ENCODE results near the gene SLC4A2.

Gene SLC4A2

DNA sequence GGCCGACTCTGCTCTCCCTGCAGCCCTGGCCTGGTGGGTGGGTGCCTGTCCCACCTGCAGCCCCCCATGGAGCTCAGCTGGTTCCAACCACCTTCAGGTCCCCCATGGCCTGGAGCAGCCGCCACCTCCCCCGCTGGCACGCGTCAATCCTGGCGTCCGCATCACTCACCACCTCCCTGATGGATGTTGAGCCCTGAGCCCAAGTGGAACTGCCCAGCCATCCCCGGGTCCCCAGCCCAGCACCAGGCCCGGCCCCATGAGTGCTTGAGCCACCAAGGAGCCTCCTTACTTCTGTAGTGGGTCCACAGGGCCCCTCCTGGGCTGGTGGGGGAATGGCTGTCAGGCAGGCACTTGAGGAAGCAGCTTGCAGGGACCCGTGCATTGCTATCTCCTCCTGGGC lies 41.5 kb downstream of the SLC4A2 start:
- TF ChIP-seq, protein P1, sequence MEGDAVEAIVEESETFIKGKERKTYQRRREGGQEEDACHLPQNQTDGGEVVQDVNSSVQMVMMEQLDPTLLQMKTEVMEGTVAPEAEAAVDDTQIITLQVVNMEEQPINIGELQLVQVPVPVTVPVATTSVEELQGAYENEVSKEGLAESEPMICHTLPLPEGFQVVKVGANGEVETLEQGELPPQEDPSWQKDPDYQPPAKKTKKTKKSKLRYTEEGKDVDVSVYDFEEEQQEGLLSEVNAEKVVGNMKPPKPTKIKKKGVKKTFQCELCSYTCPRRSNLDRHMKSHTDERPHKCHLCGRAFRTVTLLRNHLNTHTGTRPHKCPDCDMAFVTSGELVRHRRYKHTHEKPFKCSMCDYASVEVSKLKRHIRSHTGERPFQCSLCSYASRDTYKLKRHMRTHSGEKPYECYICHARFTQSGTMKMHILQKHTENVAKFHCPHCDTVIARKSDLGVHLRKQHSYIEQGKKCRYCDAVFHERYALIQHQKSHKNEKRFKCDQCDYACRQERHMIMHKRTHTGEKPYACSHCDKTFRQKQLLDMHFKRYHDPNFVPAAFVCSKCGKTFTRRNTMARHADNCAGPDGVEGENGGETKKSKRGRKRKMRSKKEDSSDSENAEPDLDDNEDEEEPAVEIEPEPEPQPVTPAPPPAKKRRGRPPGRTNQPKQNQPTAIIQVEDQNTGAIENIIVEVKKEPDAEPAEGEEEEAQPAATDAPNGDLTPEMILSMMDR (IDR thresholded peaks at IDR 0.05; ENCODE audit: low read length, missing control alignments) = no peak
- DNase-seq (ENCODE audit: low read depth) = no peak
- H3K4me3 ChIP-seq (replicated peaks; ENCODE audit: low read depth, low read length) = no peak overlapping the region

DNA sequence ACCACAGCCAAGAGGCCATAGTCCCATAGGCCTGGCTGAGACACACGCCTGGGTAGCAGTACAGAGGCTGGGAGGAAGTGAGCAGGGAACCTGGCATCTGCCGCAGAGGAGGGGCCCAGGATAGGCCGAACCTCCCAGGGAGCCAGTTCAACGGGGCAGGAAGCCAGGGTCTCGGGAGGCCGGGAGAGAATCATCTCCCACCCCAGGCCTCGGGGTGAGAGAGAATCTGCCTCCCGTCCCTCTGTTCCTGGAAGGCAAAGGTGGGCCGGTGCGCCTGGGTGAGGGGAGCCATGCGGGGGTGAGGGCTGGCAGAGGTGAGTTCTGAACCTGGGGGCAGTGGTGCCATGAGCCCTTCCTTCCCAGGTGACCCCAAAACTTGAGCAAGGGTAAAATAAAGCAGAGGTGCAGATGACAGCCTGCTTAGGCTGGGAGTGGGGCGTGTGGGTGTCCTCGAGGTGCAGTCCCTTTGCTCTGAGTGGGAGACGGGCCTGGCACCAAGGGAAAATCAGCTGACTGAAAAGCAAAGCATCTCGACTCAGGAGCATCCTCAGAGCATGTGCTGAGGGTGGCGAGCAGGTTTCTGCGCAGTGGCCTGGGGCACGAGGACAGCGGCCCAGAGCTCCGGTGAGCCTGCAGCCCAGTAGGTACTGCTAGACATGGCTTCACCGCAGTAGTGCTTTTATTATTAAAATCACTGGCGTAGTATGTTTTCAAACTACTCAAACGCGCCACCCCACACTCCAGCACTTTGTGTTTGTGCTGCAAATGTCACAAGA lies 42.4 kb downstream of the SLC4A2 start:
- H3K4me3 ChIP-seq (replicated peaks; ENCODE audit: low read depth, low read length) = no peak overlapping the region
- TF ChIP-seq, protein P1 (IDR thresholded peaks at IDR 0.05; ENCODE audit: low read length, missing control alignments) = no peak
- DNase-seq (ENCODE audit: low read depth) = no peak

DNA sequence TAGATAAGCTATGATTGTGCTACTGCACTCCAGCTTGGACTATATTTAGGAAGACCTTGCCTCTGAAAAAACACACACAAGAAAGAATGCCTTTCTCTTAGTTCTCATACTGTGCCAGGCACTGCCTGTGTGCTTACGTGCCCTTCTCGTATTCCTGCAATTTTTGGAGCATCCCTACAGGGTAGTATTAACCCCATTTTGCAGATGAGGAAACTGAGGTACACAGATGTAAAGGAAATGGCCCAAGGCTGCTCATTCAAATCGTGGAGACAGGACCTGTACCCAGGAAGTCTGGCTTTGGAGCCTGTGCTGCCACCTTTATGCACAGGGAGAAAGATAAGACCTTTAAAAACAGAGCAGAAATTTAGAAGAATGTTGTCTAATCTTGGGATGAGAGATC lies 43.6 kb downstream of the SLC4A2 start:
- DNase-seq (ENCODE audit: low read depth) = no peak
- no peak overlapping the region for H3K4me3 ChIP-seq (replicated peaks; ENCODE audit: low read depth, low read length)
- TF ChIP-seq, protein P1 (IDR thresholded peaks at IDR 0.05; ENCODE audit: low read length, missing control alignments) = no peak

DNA sequence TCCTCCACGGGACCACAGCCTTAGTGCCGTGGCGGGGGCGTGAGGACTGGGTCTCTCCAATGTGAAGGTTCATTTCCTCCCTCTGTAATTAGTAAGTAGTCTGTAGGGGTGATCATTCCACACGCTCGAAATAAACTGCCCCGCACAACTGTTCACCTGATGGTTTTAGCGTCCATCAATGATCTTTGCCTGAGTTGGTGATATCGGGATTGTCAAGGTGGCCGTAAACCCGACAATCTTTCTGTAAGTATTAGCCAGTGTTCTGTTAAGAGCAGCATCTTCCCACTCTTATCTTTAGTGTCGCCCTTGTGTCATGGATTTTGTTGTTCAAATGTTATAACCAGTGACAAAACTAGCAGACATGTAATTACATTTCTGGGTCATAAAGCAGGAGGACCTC lies 44.6 kb downstream of the SLC4A2 start:
- TF ChIP-seq, protein P1 (IDR thresholded peaks at IDR 0.05; ENCODE audit: low read length, missing control alignments) = no peak
- no peak for DNase-seq (ENCODE audit: low read depth)

DNA sequence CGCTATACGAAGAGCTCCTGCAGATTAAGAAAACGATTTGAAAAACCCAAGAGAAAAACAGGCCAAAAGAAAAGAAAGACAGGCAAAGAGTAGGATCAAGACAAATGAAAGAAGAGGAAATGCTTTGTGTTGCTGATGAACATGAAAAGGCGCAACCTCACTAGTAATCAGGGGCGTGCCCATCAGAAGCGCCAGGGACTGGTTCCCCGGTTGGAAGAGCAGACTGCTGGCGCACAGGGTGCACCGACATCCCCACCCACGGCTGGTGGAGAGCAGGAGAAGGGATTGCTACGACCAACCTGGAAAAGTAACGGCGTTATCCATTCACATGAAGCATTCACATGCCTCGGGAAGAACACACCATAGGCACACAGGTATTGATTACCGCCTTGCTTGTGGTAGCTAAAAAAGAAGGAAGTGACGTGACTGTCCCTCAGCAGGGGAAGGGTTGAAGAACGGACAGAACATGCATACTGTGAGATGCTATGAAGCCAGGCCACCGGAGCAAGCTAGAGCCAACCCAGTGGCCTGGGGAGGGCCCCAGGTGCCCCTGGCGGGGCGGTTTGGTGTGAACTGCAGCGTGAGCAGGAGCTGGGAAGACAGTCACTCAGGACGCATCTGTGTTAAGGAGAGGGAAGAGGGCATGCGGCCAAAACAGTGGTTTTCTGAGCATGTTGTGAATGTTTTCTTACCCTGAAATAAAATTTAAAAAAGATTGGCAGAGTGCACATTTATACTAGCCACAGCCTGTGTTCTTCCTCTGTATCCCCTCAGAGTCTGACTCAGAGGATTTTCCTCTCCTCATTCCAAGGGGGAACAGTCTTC lies 45.2 kb downstream of the SLC4A2 start:
- TF ChIP-seq, protein P1 (IDR thresholded peaks at IDR 0.05; ENCODE audit: low read length, missing control alignments) = no peak
- peak; percentile 50 for DNase-seq (ENCODE audit: low read depth)
- no peak overlapping the region for H3K4me3 ChIP-seq (replicated peaks; ENCODE audit: low read depth, low read length)

More for the DNA sequence above, 44.6 kb downstream of the SLC4A2 start:
- no peak overlapping the region for H3K4me3 ChIP-seq (replicated peaks; ENCODE audit: low read depth, low read length)

DNA sequence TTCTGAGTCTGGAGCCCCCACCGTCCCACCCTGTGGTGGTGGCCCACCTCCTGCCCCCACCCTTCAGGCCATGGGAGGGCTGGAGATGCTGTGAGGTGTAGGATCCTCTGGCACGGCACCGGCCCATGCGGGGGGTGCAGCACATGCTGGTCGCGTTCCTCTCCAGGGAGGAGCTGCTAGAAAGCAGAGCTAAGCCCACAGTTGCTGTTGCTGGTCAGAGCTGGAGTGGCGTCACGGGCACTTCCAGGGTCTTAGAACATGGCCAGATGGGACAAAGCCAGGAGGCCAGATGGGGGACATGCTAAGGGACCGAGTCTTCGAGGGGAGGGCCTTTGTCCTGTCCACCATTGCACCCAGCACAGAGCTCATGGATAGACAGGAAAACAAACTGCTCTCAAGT lies 48.5 kb downstream of the SLC4A2 start:
- TF ChIP-seq, protein P1 (IDR thresholded peaks at IDR 0.05; ENCODE audit: low read length, missing control alignments) = no peak
- no peak overlapping the region for H3K4me3 ChIP-seq (replicated peaks; ENCODE audit: low read depth, low read length)
- DNase-seq (ENCODE audit: low read depth) = no peak
